Activated naive CD4-positive, alpha-beta T cell treated with anti-CD3 and anti-CD28 coated beads for 36 hours (primary cell): ENCODE measurements around the gene TAC3. TPM values are rescaled to one million over a fixed set of nuclear protein-coding genes. Genes with fewer than 3 reads are reported as not detected.

ENCODE experiments used
- CTCF ChIA-PET: fragments of 350-600 bp; sonication (Branson Sonifier 250); formaldehyde crosslinking; loops from one replicate; lab custom pipeline; 2021; ENCODE audit warnings: antibody characterized with exemption; lab: Charles Lee
- DNase-seq: peaks from one replicate; pipeline ENCODE4 v3.0.0-alpha.2; 2020
- H3K27ac Mint-ChIP-seq: one replicate; pipeline ENCODE4 v1.8.0; 2021; ENCODE audit warnings: mild to moderate bottlenecking, mixed read lengths
- H3K27me3 Mint-ChIP-seq: one replicate; pipeline ENCODE4 v1.8.0; 2021; ENCODE audit warnings: low read depth, mixed read lengths
- H3K36me3 Mint-ChIP-seq: one replicate; pipeline ENCODE4 v1.8.0; 2021; ENCODE audit warnings: low read depth, mixed read lengths
- H3K4me1 Mint-ChIP-seq: one replicate; pipeline ENCODE4 v1.8.0; 2021; ENCODE audit warnings: low read depth, mixed read lengths
- H3K4me3 Mint-ChIP-seq: one replicate; pipeline ENCODE4 v1.8.0; 2021; ENCODE audit warnings: mild to moderate bottlenecking, moderate library complexity, mixed read lengths
- H3K9me3 Mint-ChIP-seq: one replicate; pipeline ENCODE4 v1.8.0; 2021; ENCODE audit warnings: mixed read lengths
- intact Hi-C: fragments of 100-400 bp; cut with micrococcal nuclease; formaldehyde crosslinking; loops from one replicate; pipeline ENCODE4 v1.15.1; 2023
- total RNA-seq, 2 experiments: library from RNA; stranded (reverse); gene quantifications; one replicate each; pipeline ENCODE4 v1.2.3, GENCODE V29; 2021

The TAC3 gene
- total RNA-seq, 2 experiments from 2014 or later = 0.48 TPM; not detected in 1

DNA sequence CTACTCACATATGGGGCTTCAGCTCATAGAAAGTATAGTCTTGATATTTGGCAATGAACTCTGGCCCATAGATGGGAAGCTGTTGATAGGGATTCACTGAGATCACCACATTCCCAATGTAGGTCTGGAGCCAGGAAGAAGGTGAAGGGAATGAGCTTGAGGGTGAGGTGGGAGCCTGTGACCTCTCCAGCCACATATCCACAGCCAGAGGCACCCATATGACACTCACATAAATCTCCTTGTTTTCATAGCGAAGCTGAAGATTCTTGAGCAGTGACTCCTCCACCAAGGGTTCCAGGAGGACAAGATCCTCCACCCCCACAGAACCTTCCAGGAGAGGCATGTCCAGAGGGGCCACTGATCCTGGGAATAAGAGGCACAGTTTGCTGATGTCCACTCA lies 31.7 kb upstream of the TAC3 start:
- no peaks in the 10 kb centered on the region for H3K27me3 Mint-ChIP-seq
- intact Hi-C loops = loop anchor here (2.0 kb wide), 1 partner anchor 21 kb away; no protein-coding TSS in a partner anchor
- no peaks in the 10 kb centered on the region for H3K9me3 Mint-ChIP-seq
- H3K36me3 Mint-ChIP-seq = peaks cover 2% of the 10 kb centered on the region
- no peak overlapping the region for H3K27ac Mint-ChIP-seq
- CTCF ChIA-PET = interaction anchor here (0.6 to 1.7 kb wide), 10 partner anchors 9 to 499 kb away, joined by 3 to 9 read pairs (median 4); partner anchors contain the start of genes DCTN2 and STAT6
- peaks cover 36% of the 10 kb centered on the region for H3K4me1 Mint-ChIP-seq
- no peak overlapping the region for H3K4me3 Mint-ChIP-seq
- DNase-seq = no peak

DNA sequence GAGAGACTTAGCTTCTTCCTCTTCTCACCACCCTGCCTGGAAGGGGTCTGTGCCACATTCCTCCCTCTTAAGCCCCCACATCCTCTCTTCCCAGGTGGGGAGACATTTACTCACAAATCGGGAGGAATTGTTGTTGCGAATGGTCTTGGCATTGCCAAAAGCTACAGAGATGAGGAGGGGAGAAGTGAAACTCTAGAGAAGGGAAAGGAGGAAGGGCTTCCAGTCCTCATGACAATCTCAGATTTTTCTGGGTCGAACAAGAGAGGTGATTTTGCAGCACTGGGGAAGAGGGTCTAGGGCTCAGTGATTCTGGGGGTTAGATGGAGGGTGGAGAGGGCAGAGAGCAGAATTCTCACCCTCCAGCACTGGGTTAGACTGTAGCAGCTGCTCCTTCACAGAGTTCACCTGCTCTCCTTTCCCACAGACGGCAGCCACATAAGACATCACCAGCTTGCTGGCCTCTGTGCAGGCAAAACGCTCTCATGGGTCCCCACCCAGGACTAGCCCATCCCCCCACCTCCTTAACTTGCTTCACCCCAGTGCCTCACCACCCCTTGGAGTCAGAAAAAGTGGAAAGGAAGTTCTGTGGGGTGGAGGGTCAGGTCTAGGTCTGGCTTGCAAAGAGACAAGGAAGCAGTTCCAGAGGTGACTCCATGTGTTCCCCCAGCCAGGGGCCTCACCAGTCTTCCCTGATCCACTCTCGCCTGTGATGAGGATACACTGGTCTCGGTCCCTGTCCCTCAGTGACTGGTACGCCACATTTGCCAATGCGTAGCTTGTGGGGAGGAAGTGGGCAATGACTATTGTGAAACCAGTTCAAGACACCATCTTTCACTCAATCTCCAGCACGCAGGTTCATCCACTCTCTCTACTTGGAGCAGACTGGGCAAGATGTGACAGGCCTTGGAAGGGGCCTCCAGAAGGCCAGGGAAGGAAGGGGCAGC lies 30.9 kb upstream of the TAC3 start:
- intact Hi-C loops = loop anchor here (2.0 kb wide), 1 partner anchor 20 kb away; no protein-coding TSS in a partner anchor
- CTCF ChIA-PET = interaction anchor here (0.7 to 1.7 kb wide), 7 partner anchors 13 to 65 kb away, joined by 3 to 9 read pairs (median 5); partner anchors contain the start of gene STAT6
- Mint-ChIP-seq H3K27me3 (no peaks in the 10 kb centered on the region), H3K4me3 (no peak overlapping the region), H3K27ac (peak overlapping the region; percentile 25), H3K9me3 (no peaks in the 10 kb centered on the region), H3K4me1 (peaks cover 36% of the 10 kb centered on the region), H3K36me3 (no peaks in the 10 kb centered on the region)
- DNase-seq = peak; percentile 83

DNA sequence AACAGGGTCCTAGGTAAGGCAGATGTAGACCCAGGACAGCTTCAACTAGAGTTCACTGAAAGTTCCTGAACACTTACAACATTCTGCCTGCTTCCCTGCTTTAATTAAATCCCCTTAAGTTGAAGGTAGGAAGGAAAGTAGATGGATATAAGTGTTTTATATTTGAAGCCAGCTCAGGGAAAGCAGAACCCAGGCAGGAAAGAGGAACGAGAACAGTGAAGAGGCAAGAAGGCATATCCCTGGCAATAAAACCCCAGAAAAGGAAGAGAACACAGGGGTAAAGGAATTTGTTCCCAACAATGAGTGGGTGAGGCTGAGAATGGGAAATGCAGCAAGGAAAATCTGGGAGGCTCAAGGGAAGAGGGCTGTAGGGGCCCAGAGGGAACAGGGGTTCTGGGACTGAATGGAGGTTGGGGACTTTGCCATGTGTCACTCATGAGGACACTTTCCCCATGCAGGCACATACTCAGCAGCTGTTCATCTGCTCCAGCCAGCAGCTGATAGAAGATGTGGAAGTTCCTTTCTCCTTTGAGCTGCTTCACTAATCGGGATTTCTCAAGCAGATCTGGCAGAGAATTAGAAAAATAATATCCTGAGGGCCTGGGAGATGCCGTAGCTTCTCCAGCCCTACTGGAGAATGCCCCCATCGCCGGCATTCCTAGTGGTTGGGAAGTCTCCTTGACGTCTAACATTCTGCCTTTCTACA lies 29.9 kb upstream of the TAC3 start:
- Mint-ChIP-seq H3K36me3 (no peaks in the 10 kb centered on the region), H3K4me1 (peaks cover 36% of the 10 kb centered on the region), H3K27me3 (no peaks in the 10 kb centered on the region), H3K4me3 (no peak overlapping the region), H3K9me3 (no peaks in the 10 kb centered on the region), H3K27ac (no peak overlapping the region)
- intact Hi-C loops = loop anchor here (2.0 kb wide), 1 partner anchor 19 kb away; no protein-coding TSS in a partner anchor
- CTCF ChIA-PET = interaction anchor here (0.7 to 1.1 kb wide), 3 partner anchors 23 to 44 kb away, joined by 3 to 5 read pairs (median 3); no protein-coding TSS in a partner anchor
- no peak for DNase-seq

- no peak for DNase-seq
- no peak overlapping the region for H3K27ac Mint-ChIP-seq
- no peak overlapping the region for H3K4me3 Mint-ChIP-seq
- intact Hi-C loops = no loop called here
- CTCF ChIA-PET = no interaction called here
- peaks cover 33% of the 10 kb centered on the region for H3K4me1 Mint-ChIP-seq
- no peaks in the 10 kb centered on the region for H3K9me3 Mint-ChIP-seq
- H3K27me3 Mint-ChIP-seq = no peaks in the 10 kb centered on the region
- H3K36me3 Mint-ChIP-seq = no peaks in the 10 kb centered on the region
These were observed 28.6 kb upstream of the TAC3 start for GRCh38 chr12:57044889-57045288.

DNA sequence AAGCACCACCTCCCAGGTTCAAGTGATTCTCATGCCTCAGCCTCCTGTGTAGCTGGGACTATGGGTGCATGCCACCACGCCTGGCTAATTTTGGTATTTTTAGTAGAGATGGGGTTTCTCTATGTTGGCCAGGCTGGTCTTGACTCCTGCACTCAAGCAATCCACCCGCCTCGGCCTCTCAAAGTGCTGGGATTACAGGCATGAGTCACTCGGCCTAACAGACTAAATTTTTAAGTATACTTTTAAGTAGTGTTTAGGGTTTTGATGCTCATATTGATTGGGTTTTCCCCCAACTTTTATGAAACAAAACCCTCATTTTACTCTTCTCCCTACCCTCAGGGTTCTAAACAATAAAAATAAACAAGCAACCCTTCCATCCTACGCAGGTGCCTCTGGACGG lies 28.1 kb upstream of the TAC3 start:
- Mint-ChIP-seq H3K27ac (no peak overlapping the region), H3K4me3 (no peak overlapping the region), H3K9me3 (no peaks in the 10 kb centered on the region), H3K36me3 (no peaks in the 10 kb centered on the region), H3K27me3 (no peaks in the 10 kb centered on the region), H3K4me1 (peaks cover 34% of the 10 kb centered on the region)
- DNase-seq = no peak
- intact Hi-C loops = no loop called here
- CTCF ChIA-PET = interaction anchor here (2.2 kb wide), 1 partner anchor 16 kb away, joined by 4 read pairs; no protein-coding TSS in a partner anchor

DNA sequence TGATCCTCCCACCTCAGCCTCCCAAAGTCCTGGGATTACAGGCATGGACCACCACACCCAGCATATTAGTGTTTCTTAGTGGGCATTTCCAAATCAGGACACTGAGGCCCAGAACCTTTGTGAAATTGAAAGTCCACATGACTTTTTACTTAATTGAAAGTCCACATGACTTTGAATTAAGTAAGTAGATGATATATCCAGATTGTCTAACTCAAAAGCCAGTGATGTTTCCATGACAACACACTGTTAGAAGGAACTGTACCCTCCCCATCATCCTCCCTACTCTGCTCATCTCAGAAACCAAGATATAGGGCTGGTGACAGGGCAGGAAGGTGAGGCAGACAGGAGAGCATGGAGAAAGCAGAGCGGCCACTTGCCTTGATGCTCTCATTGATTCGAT lies 26.4 kb upstream of the TAC3 start:
- H3K27ac Mint-ChIP-seq = no peak overlapping the region
- intact Hi-C loops = no loop called here
- no peak for DNase-seq
- peaks cover 29% of the 10 kb centered on the region for H3K4me1 Mint-ChIP-seq
- no peaks in the 10 kb centered on the region for H3K9me3 Mint-ChIP-seq
- CTCF ChIA-PET = interaction anchor here (0.7 to 2.2 kb wide), 4 partner anchors 10 to 69 kb away, joined by 3 to 4 read pairs (median 4); no protein-coding TSS in a partner anchor
- H3K36me3 Mint-ChIP-seq = no peaks in the 10 kb centered on the region
- H3K27me3 Mint-ChIP-seq = no peaks in the 10 kb centered on the region
- no peak overlapping the region for H3K4me3 Mint-ChIP-seq

DNA sequence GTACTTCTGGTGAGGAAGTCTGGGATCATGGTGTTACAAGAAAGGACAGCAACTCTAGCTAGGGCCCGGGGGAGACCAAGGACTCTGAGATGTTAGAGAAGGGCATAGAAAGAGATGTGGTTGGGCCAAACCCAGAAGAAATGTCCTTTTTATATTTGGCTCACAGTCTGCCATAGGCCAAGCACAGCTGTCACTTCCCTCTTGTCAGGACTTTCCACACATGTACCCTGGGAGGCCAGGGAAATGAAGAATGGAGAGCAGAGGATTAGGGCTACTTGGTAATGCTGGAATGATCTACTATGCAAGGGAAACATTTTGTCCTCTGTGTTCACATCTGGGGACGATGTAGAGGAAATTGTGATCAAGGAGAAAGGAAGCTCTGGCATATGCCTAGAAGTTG lies 24.4 kb upstream of the TAC3 start:
- CTCF ChIA-PET = interaction anchor here (0.6 to 1.9 kb wide), 10 partner anchors 10 to 201 kb away, joined by 3 to 7 read pairs (median 4); partner anchors contain the start of genes MYO1A and STAT6
- Mint-ChIP-seq H3K27ac (no peak overlapping the region), H3K9me3 (no peaks in the 10 kb centered on the region), H3K4me3 (no peak overlapping the region), H3K4me1 (peaks cover 12% of the 10 kb centered on the region), H3K27me3 (no peaks in the 10 kb centered on the region), H3K36me3 (no peaks in the 10 kb centered on the region)
- no peak for DNase-seq
- intact Hi-C loops = no loop called here

GRCh38 chr12:57040211-57040610 lies 23.9 kb upstream of the TAC3 start:
- intact Hi-C loops = no loop called here
- no peak overlapping the region for H3K27ac Mint-ChIP-seq
- no peaks in the 10 kb centered on the region for H3K36me3 Mint-ChIP-seq
- peaks cover 10% of the 10 kb centered on the region for H3K4me1 Mint-ChIP-seq
- no peaks in the 10 kb centered on the region for H3K27me3 Mint-ChIP-seq
- CTCF ChIA-PET = interaction anchor here (0.9 to 1.9 kb wide), 7 partner anchors 11 to 143 kb away, joined by 3 to 7 read pairs (median 4); partner anchors contain the start of genes MYO1A and STAT6
- H3K4me3 Mint-ChIP-seq = no peak overlapping the region
- DNase-seq = no peak
- no peaks in the 10 kb centered on the region for H3K9me3 Mint-ChIP-seq

GRCh38 chr12:57039016-57039798 lies 22.9 kb upstream of the TAC3 start:
- Mint-ChIP-seq H3K4me3 (no peak overlapping the region), H3K27me3 (no peaks in the 10 kb centered on the region), H3K27ac (no peak overlapping the region), H3K36me3 (no peaks in the 10 kb centered on the region), H3K4me1 (peaks cover 6% of the 10 kb centered on the region), H3K9me3 (no peaks in the 10 kb centered on the region)
- CTCF ChIA-PET = interaction anchor here (0.6 to 1.5 kb wide), 3 partner anchors 12 to 201 kb away, joined by 3 to 6 read pairs (median 3); partner anchors contain the start of gene MYO1A
- intact Hi-C loops = no loop called here
- DNase-seq = no peak

GRCh38 chr12:57037264-57037663 lies 20.9 kb upstream of the TAC3 start:
- H3K9me3 Mint-ChIP-seq = no peaks in the 10 kb centered on the region
- CTCF ChIA-PET = interaction anchor here (0.9 to 9.2 kb wide), 4 partner anchors 17 to 36 kb away, joined by 3 to 88 read pairs (median 4); no protein-coding TSS in a partner anchor
- no peak for DNase-seq
- peaks cover 6% of the 10 kb centered on the region for H3K4me1 Mint-ChIP-seq
- H3K4me3 Mint-ChIP-seq = no peak overlapping the region
- H3K27me3 Mint-ChIP-seq = no peaks in the 10 kb centered on the region
- intact Hi-C loops = no loop called here
- no peak overlapping the region for H3K27ac Mint-ChIP-seq
- no peaks in the 10 kb centered on the region for H3K36me3 Mint-ChIP-seq

- Mint-ChIP-seq H3K36me3 (no peaks in the 10 kb centered on the region), H3K27ac (no peak overlapping the region), H3K9me3 (no peaks in the 10 kb centered on the region), H3K4me3 (no peak overlapping the region), H3K4me1 (peaks cover 33% of the 10 kb centered on the region), H3K27me3 (no peaks in the 10 kb centered on the region)
- DNase-seq = no peak
- CTCF ChIA-PET = interaction anchor here (0.6 to 9.2 kb wide), 4 partner anchors 10 to 270 kb away, joined by 3 to 88 read pairs (median 3); no protein-coding TSS in a partner anchor
- intact Hi-C loops = no loop called here
These were observed 17.1 kb upstream of the TAC3 start for GRCh38 chr12:57033431-57033830.
